Osteocyte (in vitro differentiated cells): Measurements from ENCODE around the gene SFTA2. TPM values are rescaled to one million over a fixed set of nuclear protein-coding genes. Genes with fewer than 3 reads are reported as not detected.
"Not testable (repeated sequence)": the region's sequence is repeated elsewhere in the genome, so short reads cannot be mapped to it uniquely, and the experiment has no call there.

Experiments used
- DNase-seq: peaks from one replicate; pipeline ENCODE4 v3.0.0; 2021; ENCODE audit warnings: mixed read lengths; ENCODE audit not compliant: unreplicated experiment; ENCODE audit errors: extremely low spot score
- H3K27ac Mint-ChIP-seq: one replicate; pipeline ENCODE4 v1.8.0; 2021; ENCODE audit warnings: mild to moderate bottlenecking, mixed read lengths; ENCODE audit not compliant: unreplicated experiment
- H3K27me3 Mint-ChIP-seq: one replicate; pipeline ENCODE4 v1.8.0; 2021; ENCODE audit warnings: mixed read lengths; ENCODE audit not compliant: unreplicated experiment
- H3K36me3 Mint-ChIP-seq: one replicate; pipeline ENCODE4 v1.8.0; 2021; ENCODE audit warnings: mixed read lengths; ENCODE audit not compliant: unreplicated experiment
- H3K4me1 Mint-ChIP-seq: one replicate; pipeline ENCODE4 v1.8.0; 2021; ENCODE audit warnings: mixed read lengths; ENCODE audit not compliant: unreplicated experiment
- H3K4me3 Mint-ChIP-seq: one replicate; pipeline ENCODE4 v1.8.0; 2021; ENCODE audit warnings: mild to moderate bottlenecking, moderate library complexity, mixed read lengths; ENCODE audit not compliant: unreplicated experiment
- H3K9me3 Mint-ChIP-seq: one replicate; pipeline ENCODE4 v1.8.0; 2021; ENCODE audit warnings: mixed read lengths; ENCODE audit not compliant: unreplicated experiment
- CTCF ChIP-seq: fragments of 200-600 bp; sonication (generic); IDR thresholded peaks from 2 replicates; pipeline ENCODE4 v1.5.0; 2021; ENCODE audit warnings: antibody characterized with exemption, mild to moderate bottlenecking, moderate library complexity
- total RNA-seq: library from RNA; stranded (reverse); gene quantifications from 2 replicates; pipeline ENCODE4 v1.2.1, GENCODE V29; 2021

SFTA2 gene
- total RNA-seq, 1 donor from 2014 or later: not detected

- DNase-seq: no peak
- no peak for TF ChIP-seq CTCF
- H3K9me3 Mint-ChIP-seq: no peaks in the 10 kb centered on the region
- peak overlapping the region; percentile 90 for H3K4me3 Mint-ChIP-seq
- H3K36me3 Mint-ChIP-seq: peaks cover 21% of the 10 kb centered on the region
- no peaks in the 10 kb centered on the region for H3K27me3 Mint-ChIP-seq
- peaks cover 37% of the 10 kb centered on the region for H3K4me1 Mint-ChIP-seq
- peak overlapping the region; percentile 91 for H3K27ac Mint-ChIP-seq
Observed at GRCh38 chr6:30912746-30913520, 19.0 kb downstream of the SFTA2 start.

GRCh38 chr6:30910473-30910872 is 21.5 kb downstream of the SFTA2 start:
- peaks cover 35% of the 10 kb centered on the region for H3K4me1 Mint-ChIP-seq
- not testable (repeated sequence) for H3K27me3 Mint-ChIP-seq, H3K4me3 Mint-ChIP-seq, H3K27ac Mint-ChIP-seq, H3K36me3 Mint-ChIP-seq, H3K9me3 Mint-ChIP-seq, DNase-seq

- Mint-ChIP-seq H3K27me3 (no peaks in the 10 kb centered on the region), H3K4me3 (peak overlapping the region; percentile 100), H3K9me3 (no peaks in the 10 kb centered on the region), H3K4me1 (peaks cover 25% of the 10 kb centered on the region), H3K36me3 (peaks cover 9% of the 10 kb centered on the region), H3K27ac (peak overlapping the region; percentile 81)
- no peak for DNase-seq
- no peak for TF ChIP-seq CTCF
Observed at GRCh38 chr6:30908700-30909099, 23.3 kb downstream of the SFTA2 start.

- Mint-ChIP-seq H3K36me3 (peaks cover 9% of the 10 kb centered on the region), H3K27me3 (no peaks in the 10 kb centered on the region), H3K4me3 (peak within 1 kb of the TSS; percentile 100), H3K9me3 (no peaks in the 10 kb centered on the region), H3K27ac (peak within 1 kb of the TSS; percentile 81), H3K4me1 (peaks cover 19% of the 10 kb centered on the region)
- TF ChIP-seq CTCF: no peak
- peak; percentile 98 for DNase-seq
Observed at GRCh38 chr6:30907758-30908591, 24.0 kb downstream of the SFTA2 start, which contains the start of gene GTF2H4. Gene GTF2H4, plus strand, starts transcription at chr6:30908207.

- not testable (repeated sequence) for H3K36me3 Mint-ChIP-seq, DNase-seq, H3K9me3 Mint-ChIP-seq, H3K27me3 Mint-ChIP-seq
- Mint-ChIP-seq H3K27ac (peak overlapping the region; percentile 81), H3K4me1 (peaks cover 19% of the 10 kb centered on the region), H3K4me3 (peak overlapping the region; percentile 100)
Observed at GRCh38 chr6:30907290-30907757, 24.6 kb downstream of the SFTA2 start.

- Mint-ChIP-seq H3K36me3 (peaks cover 17% of the 10 kb centered on the region), H3K27ac (no peak overlapping the region), H3K4me3 (no peak overlapping the region), H3K4me1 (peaks cover 7% of the 10 kb centered on the region), H3K27me3 (no peaks in the 10 kb centered on the region), H3K9me3 (no peaks in the 10 kb centered on the region)
- DNase-seq: no peak
- no peak for TF ChIP-seq CTCF
Observed at GRCh38 chr6:30903236-30903635, 28.7 kb downstream of the SFTA2 start.
